OCI-LY1 (cell line): ENCODE results near the gene PAX5.

Source experiments
- H2AFZ ChIP-seq: fragments of 200-600 bp; sonication (generic), shearing (Covaris generic); 2 replicates; pipeline ENCODE4 v1.6.0; 2014; ENCODE audit warnings: antibody characterized with exemption, mild to moderate bottlenecking, low read length
- H3F3A ChIP-seq: fragments of 200-600 bp; sonication (generic), shearing (Covaris generic); 2 replicates; pipeline ENCODE4 v1.6.0; 2014; ENCODE audit warnings: mild to moderate bottlenecking, antibody characterized with exemption, low read length, moderate library complexity; ENCODE audit not compliant: insufficient read depth
- H3K27ac ChIP-seq: fragments of 200-600 bp; sonication (generic); 2 replicates; pipeline ENCODE4 v1.5.1; 2014; ENCODE audit warnings: low read length, mixed run types, mild to moderate bottlenecking, low read depth; ENCODE audit not compliant: poor library complexity, severe bottlenecking
- H3K27me3 ChIP-seq: fragments of 200-600 bp; sonication (generic); 2 replicates; pipeline ENCODE4 v1.6.0; 2014; ENCODE audit warnings: antibody characterized with exemption, mild to moderate bottlenecking, low read length, moderate library complexity; ENCODE audit not compliant: insufficient read depth
- H3K36me3 ChIP-seq: fragments of 200-600 bp; sonication (generic); 2 replicates; pipeline ENCODE4 v1.6.1; 2014; ENCODE audit warnings: mild to moderate bottlenecking, antibody characterized with exemption, low read length, moderate library complexity, mixed read lengths; ENCODE audit not compliant: insufficient read depth
- H3K4me1 ChIP-seq: fragments of 200-600 bp; sonication (generic); 2 replicates; pipeline ENCODE4 v1.5.1; 2014; ENCODE audit warnings: mild to moderate bottlenecking, low read length, moderate library complexity; ENCODE audit not compliant: insufficient read depth, severe bottlenecking
- H3K4me2 ChIP-seq: fragments of 200-600 bp; sonication (generic), shearing (Covaris generic); 2 replicates; pipeline ENCODE4 v1.6.1; 2014; ENCODE audit warnings: low read length
- H3K4me3 ChIP-seq: fragments of 200-600 bp; sonication (generic); 2 replicates; pipeline ENCODE4 v1.5.1; 2014; ENCODE audit warnings: low read length, low read depth, mild to moderate bottlenecking, mixed read lengths; ENCODE audit not compliant: poor library complexity, severe bottlenecking
- H3K79me2 ChIP-seq: fragments of 200-600 bp; shearing (Covaris generic); 2 replicates; pipeline ENCODE4 v1.6.1; 2016; ENCODE audit warnings: mixed run types, low read length, mixed read lengths; ENCODE audit not compliant: insufficient read depth
- H3K9ac ChIP-seq: fragments of 200-600 bp; sonication (generic), shearing (Covaris generic); 2 replicates; pipeline ENCODE4 v1.6.1; 2014; ENCODE audit warnings: mild to moderate bottlenecking, low read length, mixed read lengths
- H3K9me2 ChIP-seq: fragments of 200-600 bp; sonication (generic), shearing (Covaris generic); 2 replicates; pipeline ENCODE4 v1.6.1; 2014; ENCODE audit warnings: low read depth, mild to moderate bottlenecking, low read length, mixed read lengths
- H3K9me3 ChIP-seq: fragments of 200-600 bp; shearing (Covaris generic); 2 replicates; pipeline ENCODE4 v1.6.1; 2014; ENCODE audit warnings: low read length, mixed read lengths
- H4K20me1 ChIP-seq: fragments of 200-600 bp; sonication (generic), shearing (Covaris generic); 2 replicates; pipeline ENCODE4 v1.6.0; 2016; ENCODE audit warnings: mild to moderate bottlenecking, low read length; ENCODE audit not compliant: insufficient read depth
- CTCF ChIP-seq: fragments of 200-600 bp; sonication (generic), shearing (Covaris generic); IDR thresholded peaks from 2 replicates; pipeline ENCODE4 v1.5.1; 2017; ENCODE audit warnings: mild to moderate bottlenecking, antibody characterized with exemption, low read length, moderate library complexity, mixed read lengths
- EZH2 ChIP-seq: fragments of 200-600 bp; sonication (generic), shearing (Covaris generic); IDR thresholded peaks from 2 replicates; pipeline ENCODE4 v1.8.0; 2017; ENCODE audit warnings: borderline replicate concordance, mixed run types, mild to moderate bottlenecking, antibody characterized with exemption, low read length, moderate library complexity, mixed read lengths

Gene PAX5

DNA sequence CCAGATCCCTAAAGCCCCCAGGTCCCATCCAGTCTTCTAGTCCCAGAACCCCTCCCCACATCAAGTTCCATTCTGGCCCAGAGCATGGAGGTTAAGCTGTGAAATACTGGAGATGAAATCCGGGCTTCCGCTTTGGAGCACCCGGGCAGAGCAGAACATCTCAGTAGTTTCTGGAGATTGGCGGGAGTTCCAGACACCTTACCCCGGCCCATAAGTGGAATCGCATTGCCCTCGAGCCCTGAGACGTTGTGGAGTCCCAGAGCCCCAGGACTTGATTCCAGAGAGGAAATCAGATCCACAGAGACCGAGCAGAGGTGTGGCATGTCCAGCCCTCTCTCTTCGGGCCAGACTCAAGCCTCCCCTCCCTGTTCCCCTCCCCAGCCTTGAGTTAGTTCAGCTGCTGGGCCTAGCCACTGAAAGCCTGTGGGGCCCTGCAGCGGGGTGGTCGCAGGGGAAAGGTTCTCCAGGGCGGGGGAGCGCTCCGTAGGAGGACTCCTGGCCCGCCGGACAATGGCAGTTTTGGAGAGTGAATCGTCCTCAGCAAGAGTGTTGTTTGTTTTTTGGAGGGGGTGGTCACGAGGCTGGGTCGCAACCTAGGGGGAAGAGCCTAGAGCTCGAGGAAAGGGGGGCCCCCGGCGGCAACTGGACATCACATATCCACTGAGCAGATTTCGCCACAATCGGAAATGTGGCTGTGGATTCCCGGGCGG lies 1.0 kb upstream of the PAX5 start:
- Histone ChIP-seq H3K4me1 (peaks cover 81% of the 10 kb centered on the region), H3K4me2 (peak overlapping the region; percentile 88), H3K4me3 (peak overlapping the region; percentile 82), H3K27me3 (no peaks in the 10 kb centered on the region), H3F3A (no peaks in the 10 kb centered on the region), H3K9me2 (no peaks in the 10 kb centered on the region), H3K9me3 (no peaks in the 10 kb centered on the region), H2AFZ (no peak overlapping the region), H3K9ac (peak overlapping the region; percentile 94), H4K20me1 (no peaks in the 10 kb centered on the region), H3K79me2 (peaks cover 43% of the 10 kb centered on the region), H3K27ac (peak overlapping the region; percentile 97), H3K36me3 (no peaks in the 10 kb centered on the region)
- TF ChIP-seq CTCF (no peak; the same call in 1 of the 2 replicates), EZH2 (no peak)

GRCh38 chr9:37034305-37034937 lies 353 bp upstream of the PAX5 start:
- Histone ChIP-seq H3K79me2 (peaks cover 47% of the 10 kb centered on the region), H3K27me3 (no peaks in the 10 kb centered on the region), H2AFZ (no peak overlapping the region), H3F3A (no peaks in the 10 kb centered on the region), H3K9me2 (no peaks in the 10 kb centered on the region), H3K4me2 (peak overlapping the region; percentile 88), H3K4me1 (peaks cover 81% of the 10 kb centered on the region), H3K27ac (peak overlapping the region; percentile 97), H3K9me3 (no peaks in the 10 kb centered on the region), H3K9ac (peak overlapping the region; percentile 94), H3K36me3 (no peaks in the 10 kb centered on the region), H3K4me3 (peak overlapping the region; percentile 82), H4K20me1 (no peaks in the 10 kb centered on the region)
- TF ChIP-seq CTCF, result peak; percentile 92
- TF ChIP-seq EZH2, result no peak

DNA sequence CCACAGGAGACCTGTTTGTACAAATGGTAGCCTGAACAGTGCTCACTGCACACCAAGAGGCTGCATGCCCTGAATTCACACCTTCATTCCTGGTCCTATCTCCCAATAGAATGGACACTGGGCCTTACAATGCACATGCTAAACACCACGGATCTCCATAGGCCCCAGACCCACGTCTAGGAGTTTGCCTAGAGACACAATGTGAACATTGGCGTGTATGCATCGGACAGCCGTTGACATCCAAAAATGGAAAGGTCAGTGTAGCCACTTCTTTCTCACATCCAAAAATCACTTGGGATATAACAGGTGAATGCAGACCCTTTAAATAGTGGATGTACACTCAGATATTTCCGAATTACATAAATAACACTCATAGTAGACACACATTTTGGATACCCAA lies 927 bp downstream of the PAX5 start:
- H3K27ac ChIP-seq, result peak overlapping the region; percentile 97
- H3K36me3 ChIP-seq, result no peaks in the 10 kb centered on the region
- H4K20me1 ChIP-seq, result no peaks in the 10 kb centered on the region
- peak overlapping the region; percentile 88 for H3K4me2 ChIP-seq
- H3K4me3 ChIP-seq, result peak overlapping the region; percentile 82
- H3K79me2 ChIP-seq, result peaks cover 47% of the 10 kb centered on the region
- no peaks in the 10 kb centered on the region for H3K9me3 ChIP-seq
- peak overlapping the region; percentile 94 for H3K9ac ChIP-seq
- no peak overlapping the region for H2AFZ ChIP-seq
- peaks cover 5% of the 10 kb centered on the region; the same call in 1 of the 2 replicates for H3F3A ChIP-seq
- no peaks in the 10 kb centered on the region for H3K27me3 ChIP-seq
- no peak for TF ChIP-seq CTCF
- TF ChIP-seq EZH2, result no peak
- H3K9me2 ChIP-seq, result no peaks in the 10 kb centered on the region
- H3K4me1 ChIP-seq, result peaks cover 81% of the 10 kb centered on the region
